HL-60/S4 (cell line): ENCODE data around the gene DMAC2L.
"Not testable (repeated sequence)": the region's sequence is repeated elsewhere in the genome, so short reads cannot be mapped to it uniquely, and the experiment has no call there.

Source experiments
- in situ Hi-C: fragments of 300-500 bp; cut with MboI; formaldehyde crosslinking; loops from 2 replicates; pipeline ENCODE4 v1.14.3; 2022; ENCODE audit warnings: low sequenced_read_pairs

DMAC2L gene

DNA sequence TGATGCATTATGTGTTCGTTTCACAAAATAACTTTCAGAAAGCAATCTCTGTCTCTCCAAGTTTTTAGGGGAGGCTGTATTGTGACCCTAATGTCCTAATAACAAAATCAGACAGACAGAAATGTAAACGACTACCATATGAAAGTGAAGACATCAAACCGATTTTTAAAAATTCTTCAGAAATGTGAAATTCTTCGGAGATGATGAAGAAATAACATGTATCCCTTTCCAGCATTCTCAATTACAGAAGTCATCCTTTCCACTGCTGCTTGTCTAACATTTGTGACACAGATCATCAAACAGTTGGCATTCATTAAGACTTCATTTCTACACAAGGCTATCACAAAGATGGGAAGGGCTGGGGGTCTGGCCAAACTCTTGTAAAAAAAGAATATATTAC lies 41.0 kb downstream of the DMAC2L start:
- in situ Hi-C loops = no loop called here

DNA sequence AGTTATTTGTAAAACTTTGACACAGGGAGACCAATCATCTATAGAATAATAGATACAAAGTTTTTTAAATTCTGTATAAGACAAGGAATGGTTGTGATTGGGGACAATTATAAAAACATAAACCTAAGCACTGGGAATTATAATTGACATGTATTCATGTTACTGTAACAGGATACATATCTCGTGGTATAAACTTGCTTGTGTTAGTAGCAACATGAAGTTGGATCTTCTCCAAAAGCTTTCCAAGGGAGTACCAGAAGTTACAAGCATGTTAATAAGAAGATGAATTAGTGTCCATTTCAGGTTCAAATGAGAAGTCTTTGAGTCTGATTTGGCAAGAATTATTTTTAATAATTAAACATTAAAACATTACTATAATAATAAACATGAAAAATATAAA lies 42.4 kb downstream of the DMAC2L start:
- in situ Hi-C loops = no loop called here

DNA sequence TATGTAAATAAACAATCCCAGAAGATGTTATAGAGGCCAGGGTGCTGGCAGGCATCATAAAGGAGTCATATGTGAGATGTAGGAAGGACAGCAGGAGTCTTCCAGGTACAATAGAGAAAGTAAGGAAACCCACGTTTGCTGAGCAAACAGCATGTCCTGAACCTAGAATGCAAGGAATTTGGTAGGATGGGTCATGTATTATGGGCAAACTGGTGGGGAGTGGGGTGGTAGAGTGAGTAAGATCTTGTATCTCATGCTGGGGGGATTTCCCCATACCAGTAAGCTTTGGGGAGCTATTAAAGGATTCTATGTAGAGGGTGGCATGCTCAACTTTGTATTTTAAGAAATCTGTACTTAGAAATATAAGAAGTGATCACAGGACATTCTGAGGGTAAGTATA lies 43.6 kb downstream of the DMAC2L start:
- in situ Hi-C loops = no loop called here

DNA sequence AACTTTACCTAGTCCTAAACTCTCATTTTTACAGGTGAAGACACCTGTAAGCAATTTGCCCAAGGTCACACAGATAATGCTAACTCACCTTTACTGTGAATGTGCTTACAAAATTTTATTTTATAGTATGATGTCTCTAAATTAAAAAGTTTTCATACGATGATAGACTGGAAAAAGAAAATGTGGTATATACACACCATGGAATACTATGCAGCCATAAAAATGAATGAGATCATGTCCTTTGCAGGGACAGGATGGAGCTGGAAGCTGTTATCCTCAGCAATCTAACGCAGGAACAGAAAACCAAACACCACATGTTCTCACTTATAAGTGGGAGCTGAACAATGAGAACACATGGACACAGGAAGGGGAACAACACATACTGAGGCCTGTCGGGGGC lies 44.2 kb downstream of the DMAC2L start:
- in situ Hi-C loops = not testable (repeated sequence)

DNA sequence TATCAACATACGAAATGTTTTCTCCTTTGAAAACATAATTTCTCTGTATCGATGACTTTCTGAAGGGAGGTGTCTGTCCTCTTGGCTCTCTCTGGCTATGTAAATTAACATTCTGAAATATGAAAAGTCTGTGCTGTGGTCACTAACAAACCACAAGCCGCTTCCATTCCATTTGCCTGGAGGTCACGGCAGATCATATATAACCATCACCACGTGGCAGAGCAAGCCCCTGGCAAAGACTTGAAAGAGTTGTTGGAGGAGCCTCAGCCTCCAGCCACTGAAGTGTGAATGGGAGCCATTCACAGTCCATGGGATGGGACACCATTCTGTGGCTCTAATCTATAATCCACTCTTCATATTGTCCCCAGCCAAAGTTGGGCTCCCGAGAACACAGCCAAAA lies 45.0 kb downstream of the DMAC2L start:
- in situ Hi-C loops = no loop called here

DNA sequence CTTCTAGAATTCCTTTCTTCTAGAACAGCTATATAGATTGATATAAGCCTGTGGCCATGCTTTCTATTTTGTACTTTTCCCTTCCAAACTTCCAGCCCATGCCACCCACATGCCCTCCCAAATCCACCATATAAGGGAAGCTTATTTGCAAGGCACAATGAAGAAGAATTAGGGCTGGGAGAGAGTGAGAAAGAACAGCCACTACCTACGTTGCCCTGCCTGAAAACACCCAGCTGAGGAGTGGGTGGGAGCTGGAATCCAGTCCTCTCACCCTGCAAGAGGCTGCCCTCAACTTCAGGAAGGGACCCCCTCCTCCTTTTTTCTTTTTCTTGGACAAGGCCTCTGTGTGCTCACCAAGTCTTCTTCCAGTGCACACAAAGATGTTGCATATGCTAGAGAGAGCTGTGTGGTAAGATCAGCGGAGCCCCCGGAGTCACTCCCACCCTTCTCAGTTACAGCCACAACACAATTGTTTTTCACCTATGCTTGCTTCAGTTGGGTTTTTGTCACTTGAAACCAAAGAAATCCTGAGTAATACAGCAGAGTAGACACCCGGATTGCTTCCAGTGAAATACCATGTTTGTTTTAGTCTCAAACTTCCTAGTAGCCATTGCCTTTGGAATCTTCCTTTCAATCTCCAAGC lies 45.8 kb downstream of the DMAC2L start:
- in situ Hi-C loops = no loop called here

DNA sequence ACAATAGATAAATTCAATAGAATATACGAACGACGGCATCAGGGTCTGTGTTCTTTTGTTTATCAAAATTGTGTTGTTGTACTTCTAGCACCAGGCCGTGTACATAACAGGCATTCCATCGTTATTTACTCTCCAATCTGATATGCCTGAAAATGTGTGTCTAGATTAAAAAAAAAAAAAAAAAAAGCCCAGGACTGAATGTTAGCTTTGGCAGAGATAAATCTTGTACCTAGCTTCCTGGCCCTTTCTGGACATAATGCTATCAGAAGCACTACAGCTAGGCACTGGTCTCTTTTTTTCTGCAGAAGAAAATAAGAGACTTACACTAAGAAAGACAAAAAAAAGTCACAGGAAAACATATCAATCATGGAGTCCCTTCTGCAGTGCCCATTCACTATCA lies 47.5 kb downstream of the DMAC2L start:
- in situ Hi-C loops = no loop called here

DNA sequence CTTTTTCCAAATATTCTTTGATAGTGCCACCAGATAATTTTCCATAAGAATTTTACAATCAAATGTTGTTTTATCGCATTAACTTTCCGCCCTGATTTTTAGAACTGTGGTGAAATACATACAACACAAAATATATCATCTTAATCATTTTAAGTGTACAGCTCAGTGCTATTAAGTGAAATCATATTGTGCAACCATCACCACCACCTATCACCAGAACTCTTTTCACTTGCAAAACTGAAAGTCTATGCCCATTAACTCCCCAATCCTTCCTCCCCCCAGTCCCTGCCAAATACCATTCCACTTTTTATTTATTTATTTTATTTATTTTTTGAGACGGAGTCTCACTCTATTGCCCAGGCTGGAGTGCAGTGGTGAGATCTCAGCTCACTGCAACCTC lies 48.0 kb downstream of the DMAC2L start:
- in situ Hi-C loops = no loop called here

DNA sequence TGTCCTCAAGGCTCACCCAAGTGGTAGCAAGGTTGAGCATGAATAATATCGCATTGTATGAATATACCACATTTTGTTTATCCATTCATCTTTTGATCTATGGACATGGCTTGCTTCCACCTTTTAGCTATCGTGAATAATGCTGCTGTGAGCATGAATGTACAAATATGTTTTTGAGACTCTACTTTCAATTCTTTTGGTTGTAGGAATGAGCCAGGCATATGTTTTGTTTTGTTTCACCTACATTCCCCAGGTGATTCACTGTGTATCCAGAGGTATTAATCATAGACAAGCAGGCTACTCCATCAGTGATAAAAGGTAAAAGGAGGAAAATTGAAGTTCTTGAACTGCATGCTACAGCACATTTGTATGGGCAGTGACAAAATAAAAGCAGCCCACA lies 48.7 kb downstream of the DMAC2L start:
- in situ Hi-C loops = no loop called here

DNA sequence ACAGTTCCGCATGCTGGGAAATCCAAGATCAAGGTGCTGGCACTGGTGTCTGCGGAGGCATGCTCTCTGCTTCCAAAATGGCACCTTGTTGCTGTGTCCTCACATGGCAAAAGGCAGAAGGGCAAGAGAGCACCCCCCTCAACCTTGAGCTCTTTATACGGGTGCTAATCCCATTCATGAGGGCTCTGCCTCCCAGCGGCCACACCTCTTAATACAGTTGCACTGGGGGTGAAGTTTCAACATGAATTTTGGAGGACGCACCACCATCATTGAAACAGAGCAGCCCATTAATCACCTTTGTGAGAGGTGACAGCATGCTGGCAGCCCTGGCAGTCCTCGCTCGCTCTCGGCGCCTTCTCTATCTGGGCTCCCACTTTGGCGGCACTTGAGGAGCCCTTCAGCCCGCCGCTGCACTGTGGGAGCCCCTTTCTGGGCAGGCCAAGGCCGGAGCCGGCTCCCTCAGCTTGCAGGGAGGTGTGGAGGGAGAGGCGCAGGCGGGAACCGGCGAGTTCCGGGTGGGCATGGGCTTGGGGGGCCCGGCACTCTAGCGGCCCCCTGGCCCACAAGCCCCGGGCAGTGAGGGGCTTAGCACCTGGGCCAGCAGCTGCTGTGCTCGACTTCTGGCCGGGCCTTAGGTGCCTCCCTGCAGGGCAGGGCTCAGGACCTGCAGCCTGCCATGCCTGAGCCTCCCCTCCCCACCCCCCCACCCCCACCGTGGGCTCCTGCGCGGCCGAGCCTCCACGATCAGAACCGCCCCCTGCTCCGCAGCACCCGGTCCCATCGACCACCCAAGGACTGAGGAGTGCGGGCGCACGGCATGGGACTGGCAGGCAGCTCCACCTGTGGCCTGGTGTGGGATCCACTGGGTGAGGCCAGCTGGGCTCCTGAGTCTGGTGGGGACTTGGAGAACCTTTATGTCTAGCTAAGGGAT lies 49.6 kb downstream of the DMAC2L start:
- in situ Hi-C loops = not testable (repeated sequence)

DNA sequence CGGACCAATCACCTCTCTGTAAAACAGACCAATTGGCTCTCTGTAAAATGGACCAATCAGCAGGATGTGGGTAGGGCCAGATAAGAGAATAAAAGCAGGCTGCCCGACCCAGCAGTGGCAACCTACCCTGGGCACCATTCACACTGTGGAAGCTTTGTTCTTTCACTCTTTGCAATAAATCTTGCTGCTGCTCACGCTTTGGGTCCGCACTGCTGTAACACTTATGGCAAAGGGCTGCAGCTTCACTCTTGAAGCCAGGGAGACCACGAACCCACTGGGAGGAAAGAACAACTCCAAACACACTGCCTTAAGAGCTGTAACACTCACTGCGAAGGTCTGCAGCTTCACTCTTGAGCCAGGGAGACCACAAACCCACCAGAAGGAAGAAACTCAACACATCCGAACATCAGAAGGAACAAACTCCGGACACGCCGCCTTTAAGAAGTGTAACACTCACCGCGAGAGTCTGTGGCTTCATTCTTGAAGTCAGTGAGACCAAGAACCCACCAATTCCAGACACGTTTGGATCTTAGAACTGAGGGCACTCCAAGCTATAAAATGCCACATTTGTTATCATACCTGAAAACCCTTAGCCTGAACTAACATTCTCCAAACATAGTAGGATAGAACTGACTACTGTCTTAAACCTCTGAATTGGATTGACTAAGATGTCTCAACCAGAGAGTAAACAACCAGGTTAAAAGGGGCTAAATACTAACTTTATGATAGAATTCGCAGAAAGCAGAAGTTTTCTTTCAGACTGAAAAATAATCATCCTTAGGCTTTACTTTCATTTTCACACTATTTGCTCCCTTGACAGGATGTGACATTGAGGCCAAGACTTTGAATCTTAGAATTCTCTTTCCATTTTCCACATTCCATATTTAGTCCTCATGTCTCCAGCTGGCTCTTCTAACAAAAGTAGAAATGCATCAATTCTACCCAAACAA lies 50.9 kb downstream of the DMAC2L start:
- in situ Hi-C loops = no loop called here

DNA sequence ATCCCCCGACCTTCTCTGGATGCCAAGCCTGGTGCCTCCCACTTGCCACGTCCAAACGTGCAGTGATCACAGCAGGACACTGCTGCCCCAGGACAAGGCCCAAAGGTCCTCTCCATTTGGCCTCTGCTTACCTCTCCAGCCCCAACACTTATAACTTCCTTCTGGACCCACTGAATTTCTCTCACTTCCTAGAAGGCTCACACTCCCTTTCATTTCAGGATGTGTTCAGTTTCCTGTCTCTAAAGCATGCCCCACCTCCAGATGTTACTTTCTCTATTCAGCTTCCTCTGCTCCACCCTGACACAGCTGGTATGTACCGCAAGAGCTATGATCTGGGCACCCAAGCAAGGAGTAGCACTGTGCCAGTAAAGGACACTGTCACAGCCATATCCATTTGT lies 51.6 kb downstream of the DMAC2L start:
- in situ Hi-C loops = no loop called here

DNA sequence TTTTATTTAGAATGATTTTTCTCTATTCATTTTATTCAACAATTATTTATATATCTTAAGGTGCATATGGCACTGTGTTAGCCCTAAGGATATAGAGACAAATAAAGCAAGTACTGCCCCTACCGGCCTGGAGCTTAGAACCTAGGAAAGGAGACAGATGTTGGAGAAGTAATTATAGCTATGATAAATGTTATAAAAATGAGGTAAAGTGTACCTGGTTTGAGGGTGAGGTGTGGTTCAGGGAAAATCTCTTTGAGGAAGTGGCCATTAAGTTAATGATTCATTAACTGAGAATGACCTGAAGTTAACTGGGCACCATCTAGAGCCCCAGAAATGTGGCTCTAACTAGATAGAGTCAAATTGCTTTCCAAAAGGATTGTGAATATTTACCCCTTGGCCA lies 52.7 kb downstream of the DMAC2L start:
- in situ Hi-C loops = no loop called here

DNA sequence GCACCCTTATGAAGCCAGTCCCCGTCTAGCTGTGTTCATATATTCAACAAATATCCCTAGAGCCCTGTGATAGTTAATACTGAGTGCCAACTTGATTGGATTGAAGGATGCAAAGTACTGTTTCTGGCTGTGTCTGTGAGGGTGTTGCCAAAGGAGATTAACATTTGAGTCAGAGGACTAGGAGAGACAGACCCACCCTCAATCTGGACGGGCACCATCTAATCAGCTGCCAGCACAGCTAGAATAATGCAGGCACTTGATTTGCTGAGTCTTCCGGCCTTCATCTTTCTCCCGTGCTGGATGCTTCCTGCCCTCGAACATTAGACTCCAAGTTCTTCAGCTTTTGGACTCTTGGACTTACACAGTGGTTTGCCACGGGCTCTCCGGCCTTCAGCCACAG lies 53.4 kb downstream of the DMAC2L start:
- in situ Hi-C loops = not testable (repeated sequence)

DNA sequence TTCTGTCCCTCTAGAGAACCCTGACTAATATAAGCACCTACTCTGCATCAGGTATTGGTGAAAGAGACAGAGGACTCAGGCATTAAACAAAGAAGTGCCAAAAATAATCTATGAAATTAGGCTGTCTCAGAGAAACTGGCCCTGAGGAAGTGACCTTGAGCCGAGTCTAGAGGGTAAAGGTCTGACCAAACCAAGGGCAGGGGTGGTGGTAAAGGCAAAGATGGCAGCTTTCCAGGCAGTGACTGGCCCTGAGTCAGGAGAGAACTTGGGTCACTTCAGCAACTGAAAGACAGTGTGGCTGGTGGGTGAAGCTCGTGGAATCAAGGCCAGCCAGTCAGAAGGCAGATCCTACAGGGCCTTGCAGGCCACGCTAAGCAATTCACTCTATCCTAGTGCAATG lies 54.0 kb downstream of the DMAC2L start:
- in situ Hi-C loops = no loop called here

DNA sequence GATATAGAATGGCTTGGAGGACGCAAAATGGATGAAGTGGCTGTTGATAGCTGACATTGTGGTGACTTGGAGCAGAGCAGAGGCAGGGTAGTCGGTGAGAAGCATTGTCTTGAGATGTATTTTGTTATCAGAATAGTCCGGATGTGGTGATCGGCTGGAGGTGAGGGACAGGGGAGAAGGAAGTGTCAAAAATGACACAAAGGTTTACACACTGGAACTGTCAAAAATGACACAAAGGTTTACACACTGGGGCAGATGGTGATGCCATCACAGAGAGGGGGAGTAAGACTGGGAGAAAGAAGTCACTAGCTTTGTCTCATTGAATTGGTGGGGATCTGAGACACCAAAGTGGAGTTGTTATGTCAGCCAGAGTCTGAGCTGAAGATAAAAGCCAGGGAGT lies 54.5 kb downstream of the DMAC2L start:
- in situ Hi-C loops = no loop called here

DNA sequence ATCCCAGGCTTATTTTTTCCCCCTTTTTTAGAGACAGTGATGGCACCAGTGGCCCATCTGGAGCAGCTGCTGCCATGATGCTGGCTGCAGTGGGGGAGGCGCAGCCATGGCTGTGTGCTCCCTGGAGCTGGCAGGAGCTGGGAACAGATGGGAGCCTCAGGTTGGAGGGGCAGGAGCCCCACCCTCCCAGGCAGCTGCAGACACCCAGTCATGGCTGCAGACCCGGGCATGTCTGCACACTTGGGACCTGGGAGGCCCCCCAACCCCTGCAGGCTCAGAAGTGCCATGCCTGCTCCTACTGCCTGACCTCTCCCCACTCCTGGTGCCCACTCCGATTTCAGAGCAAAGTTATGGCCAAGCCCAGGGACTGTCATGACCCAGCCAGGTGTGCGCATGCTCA lies 59.4 kb downstream of the DMAC2L start:
- in situ Hi-C loops = no loop called here

DNA sequence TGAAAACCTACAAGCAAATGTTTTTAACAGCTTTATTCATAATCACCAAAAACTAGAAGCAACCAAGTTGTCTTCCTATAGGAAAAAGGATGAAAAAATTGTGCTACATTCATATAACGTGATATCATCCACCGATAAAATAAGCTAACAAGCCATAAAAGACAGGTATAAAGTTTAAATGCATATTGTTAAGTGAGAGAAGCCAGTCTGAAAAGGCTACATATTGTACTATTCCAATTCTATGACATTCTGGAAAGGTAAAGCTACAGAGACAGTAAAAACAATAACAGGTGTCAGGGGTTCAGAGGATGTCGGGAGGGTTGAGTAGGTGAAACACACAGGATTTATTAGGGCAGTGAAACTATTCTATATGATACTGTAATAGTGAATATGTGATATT lies 61.8 kb downstream of the DMAC2L start:
- in situ Hi-C loops = no loop called here

DNA sequence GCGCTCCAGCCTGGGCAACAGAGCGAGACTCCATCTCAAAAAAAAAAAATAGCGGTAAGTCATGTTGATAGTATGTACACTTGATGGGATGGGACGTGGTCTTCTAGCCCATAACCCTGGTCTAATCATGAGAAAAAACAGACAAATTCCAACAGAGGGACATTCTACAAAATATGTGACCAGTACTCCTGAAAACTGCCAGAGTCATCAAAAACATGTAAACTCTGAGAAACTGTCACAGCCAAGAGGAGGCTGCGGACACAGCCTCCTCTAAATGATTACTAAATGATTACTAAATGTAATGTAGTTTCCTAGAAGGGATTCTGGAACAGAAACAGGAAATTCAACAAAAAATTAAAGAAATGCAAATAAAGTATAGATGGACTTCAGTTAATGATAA lies 63.6 kb downstream of the DMAC2L start:
- in situ Hi-C loops = no loop called here
